Activated CD4-positive, alpha-beta T cell treated with anti-CD3 and anti-CD28 coated beads for 24 hours (primary cell): Measurements from ENCODE around the gene AGPAT1.
"Not testable (repeated sequence)": the region's sequence is repeated elsewhere in the genome, so short reads cannot be mapped to it uniquely, and the experiment has no call there.

Experiments
- DNase-seq, 2 donors: peaks; one replicate each; pipeline ENCODE4 v3.0.0-alpha.2; 2020; ENCODE audit warnings: low read depth in 2 of 2

The AGPAT1 gene, protein sequence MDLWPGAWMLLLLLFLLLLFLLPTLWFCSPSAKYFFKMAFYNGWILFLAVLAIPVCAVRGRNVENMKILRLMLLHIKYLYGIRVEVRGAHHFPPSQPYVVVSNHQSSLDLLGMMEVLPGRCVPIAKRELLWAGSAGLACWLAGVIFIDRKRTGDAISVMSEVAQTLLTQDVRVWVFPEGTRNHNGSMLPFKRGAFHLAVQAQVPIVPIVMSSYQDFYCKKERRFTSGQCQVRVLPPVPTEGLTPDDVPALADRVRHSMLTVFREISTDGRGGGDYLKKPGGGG

DNA sequence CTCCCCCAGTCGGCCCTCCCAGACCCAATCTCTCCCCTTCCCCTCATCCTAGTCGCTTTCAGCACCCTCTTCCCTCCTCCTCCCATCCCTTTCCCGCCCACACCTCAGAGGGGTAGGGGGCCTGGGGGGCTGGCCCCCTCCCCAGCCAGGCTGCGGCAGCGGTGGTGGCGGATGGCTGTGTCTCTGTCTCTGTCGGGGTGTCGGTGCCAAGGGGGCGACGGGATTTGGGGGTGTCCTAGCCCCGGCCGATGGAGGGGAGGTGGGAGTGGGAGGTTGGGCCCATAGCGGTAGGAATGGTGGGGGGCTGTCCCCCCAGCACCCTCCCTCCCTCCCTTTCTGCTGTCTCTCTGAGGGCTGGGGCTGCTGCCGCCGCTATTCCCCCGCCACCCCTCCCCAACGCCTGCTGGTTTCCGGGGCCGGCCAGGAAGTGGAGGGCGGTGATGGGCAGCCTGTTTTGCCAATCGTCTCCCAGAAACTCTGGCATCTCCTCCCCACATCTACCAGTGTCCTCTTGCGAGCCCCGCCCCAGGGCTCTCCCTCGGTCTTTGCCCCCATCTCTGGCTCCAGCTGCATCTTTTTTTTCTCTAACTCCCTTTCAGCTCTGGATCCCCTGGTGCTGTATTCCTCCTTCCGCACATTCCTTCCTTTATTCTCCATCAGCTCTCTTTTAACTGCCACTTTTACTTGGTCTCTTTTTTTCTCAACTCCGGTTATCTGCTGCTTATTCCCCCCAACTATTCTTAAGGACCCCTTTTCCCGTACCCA is at the start of gene AGPAT1:
Gene AGPAT1 (minus strand): TSS at position 374 of the 765 bp plus-strand sequence. CDS start 4,588 bp downstream, outside the sequence.
- DNase-seq, result peak; percentile 96 to 98

GRCh38 chr6:32224696-32225095 is 48.8 kb upstream of the AGPAT1 start:
- DNase-seq, result no peak

DNA sequence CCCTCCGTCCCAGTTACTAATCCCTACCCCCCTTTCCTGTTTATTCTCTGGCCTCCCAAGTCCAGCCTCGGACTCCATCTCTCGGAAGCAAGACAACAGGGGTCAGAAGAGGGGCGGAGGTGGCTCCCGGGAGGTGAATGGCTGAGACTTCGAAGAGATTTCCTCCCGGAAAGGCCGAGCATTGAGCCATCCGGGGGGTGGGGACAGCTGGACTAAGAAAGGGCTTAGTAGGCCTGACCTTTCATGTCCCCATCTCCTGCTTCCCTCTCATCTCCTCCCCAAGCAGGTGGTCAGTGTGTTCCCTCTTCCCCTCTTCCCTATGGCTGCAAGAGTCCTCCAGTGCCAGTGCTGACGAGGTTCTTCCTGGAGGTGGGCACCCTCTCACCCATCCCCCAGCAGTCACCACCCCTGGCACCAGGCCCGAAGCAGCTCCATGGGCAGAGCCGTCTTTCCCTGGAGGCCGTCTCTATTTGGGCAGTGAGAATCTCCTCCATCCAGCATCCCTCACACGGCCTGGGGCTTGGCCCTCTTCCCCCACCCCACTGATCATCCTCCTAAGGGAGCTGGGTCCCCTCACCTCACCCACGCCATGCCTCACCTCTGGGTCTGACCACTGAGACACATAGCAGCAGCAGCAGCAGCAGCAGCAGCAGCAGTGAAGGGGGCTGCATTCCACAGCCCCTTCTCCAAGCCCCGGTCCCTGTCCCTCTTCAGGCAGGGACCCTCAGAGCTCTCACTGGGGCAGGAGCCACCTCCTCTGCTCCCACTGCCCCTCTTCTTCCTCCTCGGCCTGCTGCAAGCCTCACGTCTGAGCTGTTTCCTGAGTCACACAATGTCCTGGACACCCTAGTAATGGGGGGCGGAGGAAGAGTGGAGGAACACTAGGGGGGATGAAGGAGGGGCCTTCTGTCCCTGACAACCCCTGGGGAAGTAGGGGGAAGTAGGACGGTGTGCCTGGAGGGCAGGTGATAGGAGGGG is 47.7 kb upstream of the AGPAT1 start, which contains the start of gene NOTCH4:
Gene NOTCH4 (minus strand): TSS at position 810 of the 978 bp plus-strand sequence. CDS start 139 bp downstream, at position 671.
- no peak for DNase-seq

DNA sequence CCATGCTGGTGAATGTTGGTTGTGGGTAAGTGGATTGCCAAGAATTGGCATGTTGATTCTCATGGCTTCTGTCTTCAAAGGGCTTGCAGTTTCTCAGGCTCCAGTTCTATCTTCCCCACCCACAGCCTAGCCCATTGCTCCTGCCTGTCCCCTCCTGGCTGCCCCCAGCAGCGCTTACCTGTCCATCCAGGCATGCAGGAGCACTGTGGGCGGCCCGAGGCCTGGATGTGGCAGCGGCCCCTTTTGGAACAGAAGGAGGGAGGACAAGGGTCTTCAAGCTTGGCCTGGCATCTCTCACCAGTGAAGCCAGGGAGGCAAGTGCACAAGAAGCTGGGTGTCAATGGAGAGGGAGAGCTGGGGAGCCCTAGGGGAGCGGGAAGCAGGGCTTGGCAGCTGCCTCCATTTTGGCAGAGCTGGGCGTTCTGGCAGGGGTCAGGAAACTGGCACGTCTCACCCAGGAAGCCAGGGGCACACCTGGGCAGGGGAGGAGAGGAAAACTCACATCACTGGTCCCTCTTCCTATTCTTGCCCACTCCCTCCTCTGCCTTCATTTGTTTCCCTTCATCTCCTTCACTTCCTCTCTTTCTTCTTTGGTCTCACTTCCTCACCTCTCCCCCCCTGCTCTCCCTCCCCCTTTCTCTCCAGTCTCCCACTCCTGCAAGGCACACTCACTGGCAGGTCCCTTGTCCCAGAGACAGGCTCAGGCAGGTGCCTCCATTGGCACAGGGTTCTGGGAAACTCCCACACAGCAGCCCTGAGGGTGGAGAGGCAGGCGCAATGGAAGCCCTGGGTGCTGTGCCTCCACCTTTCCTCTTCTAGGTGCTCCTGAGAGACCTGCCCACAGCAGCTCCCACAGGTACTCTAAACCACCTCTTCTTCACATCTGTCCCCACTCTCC is 46.7 kb upstream of the AGPAT1 start:
- no peak for DNase-seq

DNA sequence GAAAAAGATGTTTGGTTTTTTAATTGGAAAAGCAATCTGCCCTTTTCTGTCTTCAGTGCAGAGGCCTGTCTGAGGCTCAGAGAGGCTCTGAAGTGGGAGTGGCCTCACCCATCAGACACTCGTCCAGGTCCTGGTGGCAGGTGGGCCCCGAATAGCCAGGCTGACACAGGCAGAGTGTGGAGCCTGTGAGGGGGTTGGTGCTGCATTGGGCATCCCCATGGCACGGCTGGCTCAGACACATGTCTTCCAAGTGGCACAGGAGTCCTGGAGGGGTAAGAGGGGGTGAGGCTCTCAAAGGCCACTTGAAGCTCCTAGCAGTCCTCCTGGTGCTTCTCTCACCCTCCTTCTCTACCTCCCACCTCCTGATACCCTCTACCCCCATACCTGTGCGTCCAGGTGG is 44.1 kb upstream of the AGPAT1 start:
- DNase-seq, result no peak

- no peak for DNase-seq
Measured at GRCh38 chr6:32218167-32218566, 42.3 kb upstream of the AGPAT1 start.

DNA sequence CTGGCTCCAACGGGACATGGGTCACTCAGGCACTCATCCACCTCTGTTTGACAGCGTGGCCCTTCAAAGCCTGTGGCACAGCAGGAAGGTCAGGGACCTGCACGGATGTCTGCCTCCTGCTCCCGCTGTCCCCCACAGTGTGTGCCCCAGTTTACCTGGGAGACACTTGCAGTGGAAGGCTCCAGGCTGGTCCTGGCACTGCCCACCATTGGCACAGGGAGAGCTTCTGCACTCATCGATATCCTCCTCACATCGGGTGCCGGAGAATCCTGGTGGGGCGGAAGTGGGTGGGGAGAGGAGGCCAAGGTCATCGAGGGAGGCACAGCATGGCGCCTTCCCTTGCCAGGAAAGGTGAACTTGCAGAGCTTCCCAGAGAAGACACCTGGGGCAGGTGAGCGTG is 41.1 kb upstream of the AGPAT1 start:
- no peak for DNase-seq

DNA sequence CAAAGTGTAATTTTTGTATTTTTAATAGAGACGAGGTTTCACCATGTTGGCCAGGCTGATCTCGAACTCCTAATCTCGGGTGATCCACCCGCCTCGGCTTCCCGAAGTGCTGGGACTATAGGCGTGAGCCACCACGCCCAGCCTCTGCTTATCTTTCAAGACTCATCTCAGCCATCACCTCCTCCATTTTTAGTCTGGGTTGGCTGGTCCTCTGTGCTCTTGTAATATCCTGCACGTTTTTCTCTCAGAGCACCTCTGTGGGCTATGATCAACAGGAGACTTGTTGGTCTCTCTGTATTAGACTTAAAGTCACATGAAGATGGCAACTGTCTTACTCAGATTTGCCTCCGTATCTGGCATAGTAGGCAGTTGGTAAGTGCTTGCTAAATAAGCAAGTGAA is 40.4 kb upstream of the AGPAT1 start:
- no peak for DNase-seq

DNA sequence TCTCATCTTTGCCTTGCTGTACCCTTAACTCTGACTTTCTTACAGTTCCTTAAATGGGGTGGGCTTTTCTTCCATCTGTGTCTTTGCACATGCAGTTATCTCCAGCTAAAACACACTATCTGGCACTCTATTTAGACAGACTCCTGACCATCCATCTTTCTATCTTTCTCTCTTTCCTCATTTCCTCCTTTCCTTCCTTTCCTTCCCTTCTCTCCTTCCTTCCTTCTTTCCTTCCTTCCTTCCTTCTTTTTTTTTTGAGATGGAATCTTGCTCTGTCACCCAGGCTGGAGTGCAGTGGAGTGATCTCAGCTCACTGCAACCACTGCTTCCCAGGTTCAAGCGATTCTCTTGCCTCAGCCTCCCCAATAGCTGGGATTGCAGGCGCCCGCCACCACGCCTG is 39.7 kb upstream of the AGPAT1 start:
- DNase-seq, result no peak

DNA sequence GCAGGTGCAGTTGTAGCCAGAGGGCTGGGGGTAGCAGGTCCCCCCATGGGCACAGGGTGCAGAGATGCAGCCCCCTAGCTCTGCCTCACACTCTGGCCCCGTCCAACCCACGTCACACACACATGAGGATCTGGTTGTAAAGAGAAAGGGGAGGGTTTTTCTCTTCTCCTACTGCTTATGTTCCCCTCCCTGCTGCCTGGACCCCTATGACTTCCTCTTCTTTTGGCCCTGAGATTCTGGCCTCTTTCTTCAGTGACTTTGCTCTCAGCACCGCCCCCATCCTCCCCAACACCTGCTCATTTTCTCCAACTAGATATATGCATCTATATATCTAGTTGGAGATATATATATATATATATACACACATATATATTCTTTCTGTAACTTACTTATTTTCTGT is 38.2 kb upstream of the AGPAT1 start:
- DNase-seq, result no peak

DNA sequence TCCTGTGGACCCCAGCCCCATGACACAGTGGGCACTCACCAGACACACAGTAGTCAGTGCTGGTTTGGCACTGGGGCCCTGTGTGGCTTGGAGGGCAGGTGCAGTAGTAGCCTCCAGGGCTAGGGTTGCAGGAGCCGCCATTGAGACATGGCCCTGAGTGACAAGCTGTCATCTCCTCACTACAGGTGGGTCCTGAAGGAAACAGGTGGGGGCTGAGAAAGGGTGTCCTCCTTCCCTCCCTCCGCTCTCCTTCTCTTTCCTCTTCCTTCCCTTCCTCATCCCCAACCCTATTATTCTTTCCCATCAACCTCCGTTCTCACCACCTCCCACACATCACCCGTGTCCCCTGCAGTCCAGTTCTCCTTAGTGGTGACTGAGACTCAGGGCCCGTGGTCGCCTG is 37.8 kb upstream of the AGPAT1 start:
- no peak for DNase-seq

DNA sequence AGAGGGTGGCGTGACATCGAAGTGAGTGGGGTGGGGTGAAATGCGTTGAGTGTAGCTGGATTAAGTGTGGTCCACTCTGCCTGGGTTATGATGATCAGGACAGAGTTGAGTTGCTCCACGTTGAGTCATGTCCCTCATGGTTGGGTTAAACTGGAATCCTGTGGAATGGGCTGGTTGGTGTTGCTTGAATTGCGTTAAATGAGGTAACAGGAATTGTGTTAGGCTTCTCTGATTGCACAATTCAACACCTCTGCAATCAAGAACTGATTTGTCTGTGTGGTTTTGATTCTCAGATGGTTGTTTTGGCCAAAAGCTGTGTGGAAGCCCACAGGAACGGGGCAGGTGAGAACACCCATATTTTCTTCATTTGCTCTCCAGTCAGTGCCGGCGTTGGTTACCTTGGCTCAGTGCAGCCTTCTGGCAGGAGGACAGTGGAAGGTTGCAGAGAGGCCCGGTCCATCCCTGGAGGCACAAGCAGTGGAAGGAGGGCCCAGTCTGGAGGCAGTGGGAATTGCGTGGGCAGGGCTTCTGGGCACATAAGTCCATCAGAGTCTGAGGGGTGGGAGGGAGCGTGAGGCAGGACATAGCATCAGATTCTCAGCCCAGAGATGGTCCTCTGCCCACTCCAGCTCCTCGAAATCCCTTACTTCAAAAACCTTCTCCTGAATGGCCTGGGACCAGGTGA is 36.3 kb upstream of the AGPAT1 start:
- DNase-seq, result no peak

DNA sequence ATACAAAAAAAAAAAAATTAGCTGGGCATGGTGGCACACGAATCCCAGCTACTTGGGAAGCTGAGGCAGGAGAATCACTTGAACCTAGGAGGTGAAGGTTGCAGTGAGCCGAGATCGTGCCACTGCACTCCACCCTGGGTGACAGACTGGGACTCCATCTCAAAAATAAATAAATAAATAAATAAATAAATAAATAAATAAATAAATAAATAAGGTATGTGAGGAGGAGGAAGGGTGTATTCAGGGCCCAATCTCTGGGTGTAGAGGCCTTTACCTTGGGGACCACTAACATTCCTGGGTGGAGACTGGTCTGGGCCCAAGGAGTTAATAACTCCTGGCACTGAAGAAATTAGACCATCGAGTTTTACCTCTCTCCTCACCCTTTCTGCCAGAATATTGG is 35.5 kb upstream of the AGPAT1 start:
- not testable (repeated sequence) for DNase-seq

DNA sequence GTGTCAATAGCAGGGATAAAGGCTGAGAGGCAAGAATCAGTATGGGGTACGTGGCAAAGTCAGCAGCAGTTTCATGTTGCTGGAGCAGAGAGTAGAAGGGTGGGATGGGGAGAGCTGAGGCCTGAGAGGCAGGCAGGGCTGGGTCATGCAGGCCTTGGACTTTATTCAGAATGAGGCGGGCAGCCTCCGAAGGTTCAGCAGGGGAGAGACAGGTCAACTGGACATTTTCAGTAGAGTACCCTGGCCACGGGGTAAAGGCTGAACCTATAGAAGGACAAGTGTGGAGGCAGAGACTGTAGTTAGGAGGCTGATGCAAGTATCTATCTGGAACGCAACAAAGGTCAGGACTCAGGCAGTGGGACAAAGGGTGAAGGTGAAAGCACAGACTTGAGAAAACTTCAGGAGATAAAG is 34.3 kb upstream of the AGPAT1 start:
- no peak for DNase-seq

DNA sequence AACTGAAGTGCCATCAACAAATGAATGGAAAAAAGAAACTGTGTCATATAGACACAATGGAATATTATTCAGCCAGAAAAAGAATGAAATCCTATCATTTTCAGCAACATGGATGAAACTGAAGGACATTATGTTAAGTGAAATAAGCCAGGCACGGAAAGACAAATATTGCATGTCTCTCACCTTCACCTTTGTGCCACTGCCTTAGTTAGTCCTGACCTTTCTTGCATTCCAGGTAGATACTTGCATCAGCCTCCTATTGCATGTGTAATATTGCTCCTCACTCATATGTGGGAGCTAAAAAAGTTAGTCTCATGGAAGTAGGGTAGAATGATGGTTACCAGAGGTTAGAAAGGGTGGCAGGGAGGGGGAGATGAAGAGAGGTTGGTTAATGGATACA is 33.1 kb upstream of the AGPAT1 start:
- DNase-seq, result no peak

DNA sequence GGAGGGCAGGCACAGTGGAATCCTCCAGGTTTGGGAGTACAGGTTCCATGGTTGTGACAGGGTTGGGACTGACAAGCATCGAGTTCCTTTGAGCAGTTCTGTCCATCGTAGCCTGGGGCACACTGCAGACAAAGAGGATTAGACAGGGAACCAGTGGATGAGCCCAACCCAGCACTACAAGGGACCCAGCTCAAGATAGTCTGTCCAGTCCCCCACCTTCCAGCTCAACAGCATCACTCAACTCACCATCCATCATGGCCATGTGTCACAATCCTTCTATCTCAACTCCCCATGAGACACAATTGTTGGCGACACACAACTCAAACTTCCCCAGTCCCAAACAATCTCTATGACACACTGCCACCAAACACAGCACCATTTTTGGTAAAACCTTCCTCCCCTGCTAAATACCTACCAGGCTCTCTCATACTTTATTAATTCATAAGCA is 28.4 kb upstream of the AGPAT1 start:
- no peak for DNase-seq

- no peak for DNase-seq
Measured at GRCh38 chr6:32203426-32204267, 27.8 kb upstream of the AGPAT1 start.

DNA sequence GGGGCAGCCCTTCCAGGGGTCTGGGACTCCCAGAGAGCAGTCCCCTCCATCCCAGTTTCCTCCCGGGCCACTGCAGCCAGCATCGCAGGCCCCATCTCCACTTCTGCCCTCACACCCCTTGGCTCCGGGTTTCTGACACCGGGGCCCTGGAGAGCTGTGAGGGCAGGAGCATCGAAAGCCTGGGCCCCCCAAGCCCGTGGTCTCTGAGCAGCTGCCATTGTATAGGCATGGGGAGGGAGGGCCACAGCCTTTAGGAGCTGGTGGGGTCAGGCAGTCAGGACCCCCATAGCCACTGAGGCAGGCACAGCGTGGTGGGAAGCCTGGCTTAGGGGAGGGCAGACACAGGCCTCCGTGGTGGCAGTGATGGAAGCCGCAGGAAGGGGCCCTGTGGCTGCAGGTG is 26.3 kb upstream of the AGPAT1 start:
- DNase-seq, result no peak

GRCh38 chr6:32200711-32201475 is 25.0 kb upstream of the AGPAT1 start:
- no peak for DNase-seq
